GM12878 (cell line): Measurements from ENCODE around the gene ACSL1. TPM values are rescaled to one million over a fixed set of nuclear protein-coding genes. Genes with fewer than 3 reads are reported as not detected.

ENCODE experiments used
- ATAC-seq: fragments of 200-7000 bp; cut with Tn5 transposase; 3 replicates; pipeline ENCODE4 v1.9.1; 2020; ENCODE audit warnings: mild to moderate bottlenecking, moderate library complexity
- BruUV-seq: library from RNA; stranded (reverse); fragments of 400-500 nt; replicated peaks from 2 replicates; lab custom pipeline; 2021; lab: Mats Ljungman, UMichigan
- CTCF ChIA-PET: fragments of 300-600 bp; sonication (Branson Sonifier 250); formaldehyde crosslinking; extraction: SDS; loops from one replicate; lab custom pipeline; 2021; ENCODE audit warnings: inconsistent platforms; lab: Yijun Ruan, JAX
- POLR2A ChIA-PET: fragments of 350-600 bp; formaldehyde crosslinking; extraction: SDS; loops from one replicate; lab custom pipeline; 2021; ENCODE audit warnings: inconsistent platforms; lab: Charles Lee
- RAD21 ChIA-PET: fragments of 300-600 bp; sonication (Branson Sonifier 250); formaldehyde crosslinking; loops from one replicate; lab custom pipeline; 2023; ENCODE audit warnings: antibody characterized with exemption; ENCODE audit not compliant: unreplicated experiment; lab: Charles Lee
- SMC1A ChIA-PET: fragments of 300-600 bp; sonication (Branson Sonifier 250); formaldehyde crosslinking; loops from one replicate; lab custom pipeline; 2023; ENCODE audit not compliant: unreplicated experiment, uncharacterized antibody; lab: Charles Lee
- DNase-seq: peaks from one replicate; pipeline ENCODE4 v3.0.0-alpha.2; 2011; ENCODE audit warnings: low read depth, low spot score
- FAIRE-seq: peaks from 3 replicates; lab custom pipeline; 2011; peaks lifted over from hg19 to GRCh38; lab: Jason Lieb, UNC
- H2AFZ ChIP-seq: 2 replicates; pipeline ENCODE4 v1.6.0; 2011; ENCODE audit warnings: low read depth, low read length, control low read depth; ENCODE audit not compliant: control insufficient read depth
- H3K27ac ChIP-seq: 2 replicates; pipeline ENCODE4 v1.5.1; 2011; ENCODE audit warnings: control low read depth; ENCODE audit not compliant: control insufficient read depth, insufficient read depth
- H3K27me3 ChIP-seq, 2 experiments: replicated peaks in 1 of 2; 2 replicates each; pipeline versions ENCODE4 v1.6.0 to v1.6.1; 2011; ENCODE audit warnings: low read length in 1 of 2; ENCODE audit not compliant: control insufficient read depth in 2 of 2, insufficient read depth in 2 of 2
- H3K36me3 ChIP-seq, 2 experiments: 2 replicates each; pipeline ENCODE4 v1.5.1; 2011; ENCODE audit warnings: low read length in 1 of 2; ENCODE audit not compliant: control insufficient read depth in 2 of 2, insufficient read depth in 2 of 2
- H3K4me1 ChIP-seq: 2 replicates; pipeline ENCODE4 v1.6.1; 2011; ENCODE audit warnings: mild to moderate bottlenecking, low read length, moderate library complexity, mixed read lengths; ENCODE audit not compliant: control insufficient read depth, insufficient read depth
- H3K4me2 ChIP-seq: 2 replicates; pipeline ENCODE4 v1.6.0; 2011; ENCODE audit warnings: control low read depth; ENCODE audit not compliant: control insufficient read depth, insufficient read depth
- H3K4me3 ChIP-seq: fragments of 200-600 bp; sonication (generic); 2 replicates; pipeline ENCODE4 v1.5.1; 2016
- H3K79me2 ChIP-seq: 2 replicates; pipeline ENCODE4 v1.6.0; 2011; ENCODE audit warnings: low read length; ENCODE audit not compliant: control insufficient read depth, insufficient read depth
- H3K9ac ChIP-seq: 2 replicates; pipeline ENCODE4 v1.8.0; 2011; ENCODE audit warnings: low read length, control low read depth, mixed read lengths; ENCODE audit not compliant: control insufficient read depth, insufficient read depth
- H3K9me3 ChIP-seq: replicated peaks from 3 replicates; pipeline ENCODE4 v1.5.1; 2011; ENCODE audit warnings: mild to moderate bottlenecking, low read length; ENCODE audit not compliant: control insufficient read depth, insufficient read depth
- H4K20me1 ChIP-seq: 2 replicates; pipeline ENCODE4 v1.6.0; 2011; ENCODE audit not compliant: control insufficient read depth, insufficient read depth
- EGR1 ChIP-seq, 2 experiments: IDR thresholded peaks; 1 replicate in 1 of 2; 2 replicates in 1 of 2; pipeline ENCODE4 v1.6.1; 2011 to 2012; ENCODE audit warnings: low read depth in 2 of 2, low read length in 2 of 2, borderline replicate concordance in 1 of 2, mild to moderate bottlenecking in 1 of 2, moderate library complexity in 1 of 2
- LARP7 ChIP-seq: fragments of 450-650 bp; IDR thresholded peaks from 2 replicates; pipeline ENCODE4 v1.6.1; 2017; ENCODE audit warnings: mild to moderate bottlenecking
- MLLT1 ChIP-seq: fragments of 450-650 bp; IDR thresholded peaks from 2 replicates; pipeline ENCODE4 v1.6.1; 2016; ENCODE audit warnings: mild to moderate bottlenecking
- NKRF ChIP-seq: fragments of 450-650 bp; conservative IDR thresholded peaks from 2 replicates; pipeline ENCODE4 v1.6.1; 2017; ENCODE audit warnings: mild to moderate bottlenecking, moderate library complexity
- RB1 ChIP-seq: fragments of 450-650 bp; formaldehyde crosslinking; IDR thresholded peaks from 2 replicates; pipeline ENCODE4 v1.6.1; 2017; ENCODE audit warnings: mild to moderate bottlenecking, borderline replicate concordance
- SMAD1 ChIP-seq: fragments of 450-650 bp; IDR thresholded peaks from 2 replicates; pipeline ENCODE4 v1.6.1; 2018; ENCODE audit warnings: mild to moderate bottlenecking, low read depth; ENCODE audit not compliant: partially characterized antibody
- ZNF622 ChIP-seq: fragments of 450-650 bp; IDR thresholded peaks from 2 replicates; pipeline ENCODE4 v1.6.1; 2017; ENCODE audit warnings: mild to moderate bottlenecking, inconsistent platforms
- WGBS: methylation state at CpG from one replicate; pipeline ENCODE4 v1.1.6; 2016; ENCODE audit warnings: low lambda C conversion rate; ENCODE audit not compliant: insufficient replicate concordance, insufficient coverage; ENCODE audit errors: missing lambda C conversion rate; 5-methylcytosine and 5-hydroxymethylcytosine counted together
- in situ Hi-C: fragments of 300-500 bp; cut with MboI; formaldehyde crosslinking; loops from 9 replicates; pipeline ENCODE4 v1.14.3; 2018; ENCODE audit warnings: mixed read lengths
- intact Hi-C: fragments of 100-400 bp; cut with micrococcal nuclease; formaldehyde crosslinking; loops from one replicate; pipeline ENCODE4 v1.14.2; 2022; ENCODE audit not compliant: unreplicated experiment
- polyA plus RNA-seq, 11 experiments: library from polyadenylated mRNA; depleted of rRNA in 4 of 11; unstranded in 6 of 11; stranded (reverse) in 5 of 11; fragments of >200 nt; fragmentation: Nextera tagmentation in 4 of 11; fragmentation: Illumina TruSeq in 1 of 11; extraction: Ambion mirVana in 4 of 11; extraction: Trizol in 1 of 11; gene quantifications; 1 replicate in 1 of 11; 2 replicates in 10 of 11; pipeline versions ENCODE4 v1.2.1 to v1.2.3, GENCODE V29; 2011 to 2016; ENCODE audit warnings: inconsistent platforms in 2 of 11, missing spikeins in 2 of 11, low read depth in 1 of 11
- total RNA-seq, 4 experiments: library from RNA; depleted of rRNA in 3 of 4; stranded (reverse); fragments of >200 nt in 3 of 4; fragmentation: Illumina TruSeq in 1 of 4; extraction: Trizol in 1 of 4; gene quantifications; 2 replicates each; pipeline versions ENCODE4 v1.2.1 to v1.2.3, GENCODE V29; 2013 to 2021

The ACSL1 gene
- total and polyA plus RNA-seq, 10 of the 15 experiments (the other 5 are each of a cell fraction or from before 2014, with no cell fraction given), result 30.7 to 68.1 (median 58.7) TPM

DNA sequence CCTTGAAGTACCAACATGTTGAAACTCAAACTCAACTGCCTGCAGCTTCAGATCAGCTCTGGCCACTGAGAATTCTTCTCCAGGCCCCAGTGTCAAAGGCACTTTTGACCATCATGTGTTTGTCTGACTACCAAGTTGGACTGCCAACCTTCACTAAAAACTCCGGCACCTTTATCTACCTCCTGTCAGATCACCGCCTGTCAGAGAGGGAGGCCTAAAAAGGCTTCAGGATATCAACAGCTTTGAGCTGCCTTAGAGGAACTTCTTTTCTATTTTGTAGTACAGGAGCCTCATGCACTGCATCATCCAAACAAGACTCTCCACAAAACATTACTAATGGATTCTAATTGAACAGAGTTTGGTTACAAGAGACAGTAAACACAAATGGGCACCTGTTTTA, 2.8 kb downstream of the ACSL1 start (continued):
- TF ChIP-seq SMAD1, result no peak
- TF ChIP-seq ZNF622, result no peak
- TF ChIP-seq LARP7, result no peak
- TF ChIP-seq EGR1 (IDR thresholded peaks at IDR 0.05; ENCODE audit: borderline replicate concordance in 1 of 2, low read depth in 2 of 2, low read length in 2 of 2), result no peak
- no peak for TF ChIP-seq NKRF

DNA sequence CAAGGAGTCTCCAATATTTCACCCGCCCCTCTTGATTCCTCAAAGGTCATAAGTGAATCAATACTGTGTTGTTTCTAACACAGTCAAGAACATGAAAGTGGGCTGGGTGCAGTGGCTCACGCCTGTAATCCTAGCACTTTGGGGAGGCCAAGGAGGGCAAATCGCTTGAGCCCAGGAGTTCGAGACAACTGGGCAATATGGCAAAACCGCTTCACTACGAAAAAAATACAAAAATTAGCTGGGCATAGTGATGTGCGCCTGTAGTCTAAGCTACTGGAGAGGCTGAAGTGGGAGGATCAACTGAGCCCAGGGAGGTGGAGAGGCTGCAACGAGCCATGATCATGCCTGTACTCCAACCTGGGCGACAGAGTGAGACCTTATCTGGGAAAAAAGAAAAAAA, 3.4 kb downstream of the ACSL1 start:
- CTCF ChIA-PET, result interaction anchor here (0.8 to 2.5 kb wide), 6 partner anchors 10 to 37 kb away, joined by 3 to 8 read pairs (median 3); no protein-coding TSS in a partner anchor
- Histone ChIP-seq H2AFZ (no peak overlapping the region), H4K20me1 (no peaks in the 10 kb centered on the region), H3K9me3 (no peaks in the 10 kb centered on the region), H3K79me2 (peaks cover 79% of the 10 kb centered on the region), H3K4me1 (peaks cover 58% of the 10 kb centered on the region), H3K27me3 (no peaks in the 10 kb centered on the region), H3K36me3 (no peaks in the 10 kb centered on the region), H3K4me3 (peak overlapping the region; percentile 77; the same call in 1 of the 2 replicates), H3K9ac (no peak overlapping the region), H3K27ac (no peak overlapping the region), H3K4me2 (peak overlapping the region; percentile 43)
- in situ Hi-C loops (no loop called here), intact Hi-C loops (loop anchor here (5.0 kb wide), 3 partner anchors 40 to 285 kb away; partner anchors contain the start of gene CENPU)
- WGBS, result 99% methylated on average over 9 of the region's 9 CpGs
- SMC1A ChIA-PET, result interaction anchor here (1.1 to 3.7 kb wide), 11 partner anchors 11 to 88 kb away, joined by 3 to 18 read pairs (median 7); no protein-coding TSS in a partner anchor
- POLR2A ChIA-PET, result interaction anchor here (0.9 to 1.3 kb wide), 2 partner anchors 16 to 26 kb away, joined by 3 to 6 read pairs; no protein-coding TSS in a partner anchor
- no peak for DNase-seq
- FAIRE-seq, result no peak
- ATAC-seq, result no peak
- no peak for TF ChIP-seq RB1
- TF ChIP-seq MLLT1, result peak; percentile 91
- RAD21 ChIA-PET, result interaction anchor here (0.6 to 6.9 kb wide), 5 partner anchors 16 to 60 kb away, joined by 3 to 47 read pairs (median 3); no protein-coding TSS in a partner anchor
- BruUV-seq, result no TSS peak
